ENCODE data around the gene SGMS1.
"Not testable (repeated sequence)": the region's sequence is repeated elsewhere in the genome, so short reads cannot be mapped to it uniquely, and the experiment has no call there.

DNA sequence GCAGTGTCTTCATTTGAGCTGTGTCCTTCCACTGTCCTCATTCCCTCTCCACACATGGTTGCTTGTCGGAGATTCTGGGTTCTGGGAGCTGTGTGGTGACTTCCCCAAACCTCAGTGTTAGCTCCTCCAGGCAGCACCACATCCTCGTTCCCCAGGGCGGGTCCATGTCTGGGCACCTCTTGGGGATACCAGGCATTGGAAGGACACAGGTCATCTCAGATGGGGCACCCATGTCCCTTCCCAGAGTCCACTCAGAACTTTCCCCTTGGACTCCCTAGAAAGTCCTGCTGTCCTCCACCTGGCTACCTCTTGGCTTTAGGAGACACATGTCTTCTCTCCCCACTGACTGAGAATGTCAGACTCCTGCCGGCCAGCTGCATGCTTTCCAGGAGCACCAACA is 37.8 kb upstream of the SGMS1 start:
- TF ChIP-seq, protein P1, sequence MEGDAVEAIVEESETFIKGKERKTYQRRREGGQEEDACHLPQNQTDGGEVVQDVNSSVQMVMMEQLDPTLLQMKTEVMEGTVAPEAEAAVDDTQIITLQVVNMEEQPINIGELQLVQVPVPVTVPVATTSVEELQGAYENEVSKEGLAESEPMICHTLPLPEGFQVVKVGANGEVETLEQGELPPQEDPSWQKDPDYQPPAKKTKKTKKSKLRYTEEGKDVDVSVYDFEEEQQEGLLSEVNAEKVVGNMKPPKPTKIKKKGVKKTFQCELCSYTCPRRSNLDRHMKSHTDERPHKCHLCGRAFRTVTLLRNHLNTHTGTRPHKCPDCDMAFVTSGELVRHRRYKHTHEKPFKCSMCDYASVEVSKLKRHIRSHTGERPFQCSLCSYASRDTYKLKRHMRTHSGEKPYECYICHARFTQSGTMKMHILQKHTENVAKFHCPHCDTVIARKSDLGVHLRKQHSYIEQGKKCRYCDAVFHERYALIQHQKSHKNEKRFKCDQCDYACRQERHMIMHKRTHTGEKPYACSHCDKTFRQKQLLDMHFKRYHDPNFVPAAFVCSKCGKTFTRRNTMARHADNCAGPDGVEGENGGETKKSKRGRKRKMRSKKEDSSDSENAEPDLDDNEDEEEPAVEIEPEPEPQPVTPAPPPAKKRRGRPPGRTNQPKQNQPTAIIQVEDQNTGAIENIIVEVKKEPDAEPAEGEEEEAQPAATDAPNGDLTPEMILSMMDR (conservative IDR thresholded peaks at IDR 0.05; ENCODE audit: low read depth in 2 of 2) = not testable (repeated sequence)
- TF ChIP-seq EZH2 (IDR thresholded peaks at IDR 0.05; ENCODE audit: low read depth, unreplicated experiment); ZNF331 (CRISPR knock-in tag; IDR thresholded peaks at IDR 0.05; ENCODE audit: low read depth); STAT1 (IDR thresholded peaks at IDR 0.05; ENCODE audit: unreplicated experiment): not testable (repeated sequence)
